ENCODE measurements around the gene TREH. TPM values are rescaled to one million over a fixed set of nuclear protein-coding genes. Genes with fewer than 3 reads are reported as not detected.

Gene TREH
- total and polyA plus RNA-seq, 2 experiments from 2014 or later = 0.06 TPM; not detected in 1

DNA sequence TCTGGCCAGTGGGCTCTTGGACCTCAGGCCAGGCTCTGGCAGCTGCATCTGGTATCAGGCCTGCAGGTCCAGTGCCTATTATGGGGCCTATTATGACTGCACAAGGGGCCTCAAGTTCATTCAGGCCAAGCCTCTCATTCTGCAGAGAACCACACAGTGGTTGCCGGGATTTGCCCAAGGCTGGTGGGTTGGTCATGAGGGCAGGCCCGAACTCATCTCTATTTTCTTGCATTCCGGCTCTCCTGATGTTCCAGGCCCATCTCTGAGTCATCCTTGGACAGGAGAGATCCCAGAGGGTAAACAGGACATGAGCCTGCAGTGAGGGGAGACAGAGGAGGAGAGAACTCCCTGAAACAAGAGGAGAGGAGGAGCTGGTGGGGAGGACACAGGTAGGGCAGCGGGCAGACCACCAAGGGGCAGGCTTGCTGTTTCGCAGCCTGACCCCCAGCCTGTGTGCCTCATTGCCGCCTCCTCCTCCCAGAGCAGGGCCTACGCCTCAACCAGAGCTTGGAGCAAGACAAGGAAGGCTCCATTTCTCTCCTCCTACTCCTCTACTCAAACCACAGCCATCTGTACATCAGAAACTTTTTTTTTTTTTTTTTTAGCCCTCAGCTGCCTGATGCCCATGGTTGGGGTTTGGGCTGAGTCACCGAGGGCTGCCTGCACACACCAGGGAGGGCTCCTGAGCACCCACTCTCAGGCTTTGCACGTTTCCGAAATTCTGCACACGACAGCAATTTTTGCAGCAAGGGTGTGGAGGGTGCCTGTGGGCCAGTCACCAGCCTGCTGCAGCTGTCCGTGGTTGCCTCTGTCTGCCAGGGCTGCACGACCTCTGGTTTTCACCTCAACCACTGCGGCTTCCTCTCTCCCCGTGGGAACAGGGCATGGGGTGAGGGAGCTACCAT is 12.7 kb upstream of the TREH start:
- H3F3A ChIP-seq (ENCODE audit: insufficient read depth) = no peaks in the 10 kb centered on the region
- H3K27me3 ChIP-seq (replicated peaks; ENCODE audit: insufficient read depth) = no peaks in the 10 kb centered on the region
- in situ Hi-C loops (cut with MboI) = loop anchor here (10.0 kb wide), 1 partner anchor 253 kb away; no protein-coding TSS in a partner anchor
- H3K4me1 ChIP-seq (ENCODE audit: insufficient read depth) = 0 out of 2 replicates have a peak, but pooled peaks cover 6% of the 10 kb centered on the region
- no peak overlapping the region for H3K4me2 ChIP-seq (ENCODE audit: unreplicated experiment)
- peak; percentile 60 for DNase-seq
- peak overlapping the region; percentile 18; the same call in 1 of the 2 replicates for H2AFZ ChIP-seq
- H3K36me3 ChIP-seq (ENCODE audit: low read depth) = no peaks in the 10 kb centered on the region
- H3K9me3 ChIP-seq (ENCODE audit: low read depth) = no peaks in the 10 kb centered on the region
- H3K9me2 ChIP-seq (ENCODE audit: insufficient read depth) = no peaks in the 10 kb centered on the region
- no peak for TF ChIP-seq EZH2phosphoT487 (IDR thresholded peaks at IDR 0.05; ENCODE audit: insufficient read depth, low read depth)
- TF ChIP-seq EZH2 (IDR thresholded peaks at IDR 0.05; ENCODE audit: insufficient read depth, poor library complexity, severe bottlenecking) = no peak
- H3K9ac ChIP-seq = no peak overlapping the region
- no peak overlapping the region for H3K4me3 ChIP-seq
- WGBS, 2 experiments (ENCODE audit: low coverage in 1 of 2, low lambda C conversion rate in 2 of 2, missing lambda C conversion rate in 2 of 2) = 76 to 79% methylated on average over 15 of the region's 15 CpGs
- H4K20me1 ChIP-seq (ENCODE audit: insufficient read depth) = no peaks in the 10 kb centered on the region
- H3K79me2 ChIP-seq (ENCODE audit: insufficient read depth) = no peaks in the 10 kb centered on the region
- H3K27ac ChIP-seq = no peak overlapping the region

DNA sequence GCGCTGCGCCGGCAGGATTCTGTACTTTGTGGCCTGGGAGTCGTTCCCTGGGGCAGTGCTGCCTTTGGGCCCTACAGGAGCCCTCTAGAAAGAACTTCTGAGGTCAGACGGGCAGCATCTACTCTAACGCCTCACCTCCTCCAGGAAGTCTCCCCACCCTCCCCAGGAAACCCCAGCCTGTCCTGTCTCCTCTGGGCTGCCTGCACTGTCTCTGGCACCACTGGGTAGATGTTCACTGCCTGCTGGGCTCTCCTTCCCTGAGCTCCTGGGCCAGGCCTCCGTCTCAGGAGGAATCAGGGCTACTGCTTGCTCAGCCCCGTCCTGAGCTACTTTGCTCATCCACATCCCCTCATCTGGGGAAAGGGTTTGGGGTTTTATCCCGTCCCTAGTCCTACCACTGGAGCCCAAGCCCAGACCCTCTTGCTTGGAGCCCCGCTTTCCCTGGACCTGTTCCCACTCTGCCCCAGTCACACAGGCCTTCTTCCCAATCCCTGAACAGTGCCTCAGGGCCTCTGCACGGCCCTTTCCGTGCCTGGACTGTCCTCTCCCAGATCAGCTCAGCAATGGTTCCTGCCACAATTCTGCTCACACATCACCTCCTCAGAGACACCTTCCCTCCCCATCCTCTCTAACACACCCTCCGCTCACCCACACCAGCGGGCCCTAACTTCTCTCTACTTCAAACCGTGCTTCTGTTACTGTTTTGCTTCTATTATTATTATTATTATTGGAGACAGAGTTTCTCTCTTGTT is 11.3 kb upstream of the TREH start:
- Histone ChIP-seq H4K20me1 (ENCODE audit: insufficient read depth) (no peaks in the 10 kb centered on the region), H3K79me2 (ENCODE audit: insufficient read depth) (no peaks in the 10 kb centered on the region), H3K27me3 (replicated peaks; ENCODE audit: insufficient read depth) (no peaks in the 10 kb centered on the region), H3K4me3 (no peak overlapping the region), H3K27ac (no peak overlapping the region), H3K9ac (no peak overlapping the region), H3K9me2 (ENCODE audit: insufficient read depth) (no peaks in the 10 kb centered on the region), H3K9me3 (ENCODE audit: low read depth) (no peaks in the 10 kb centered on the region), H3K4me2 (ENCODE audit: unreplicated experiment) (no peak overlapping the region), H2AFZ (peak overlapping the region; percentile 75), H3K4me1 (ENCODE audit: insufficient read depth) (0 out of 2 replicates have a peak, but pooled peaks cover 6% of the 10 kb centered on the region), H3K36me3 (ENCODE audit: low read depth) (no peaks in the 10 kb centered on the region), H3F3A (ENCODE audit: insufficient read depth) (no peaks in the 10 kb centered on the region)
- TF ChIP-seq EZH2phosphoT487 (IDR thresholded peaks at IDR 0.05; ENCODE audit: insufficient read depth, low read depth) (no peak), EZH2 (IDR thresholded peaks at IDR 0.05; ENCODE audit: insufficient read depth, poor library complexity, severe bottlenecking) (no peak)
- no peak for DNase-seq
- in situ Hi-C loops (cut with MboI) = loop anchor here (10.0 kb wide), 1 partner anchor 254 kb away; no protein-coding TSS in a partner anchor
- 78 to 79% methylated on average over 12 to 15 of the region's 15 CpGs for WGBS, 2 experiments (ENCODE audit: low coverage in 1 of 2, low lambda C conversion rate in 2 of 2, missing lambda C conversion rate in 2 of 2)

GRCh38 chr11:118689852-118690552 is 10.6 kb upstream of the TREH start:
- peak overlapping the region; percentile 75 for H2AFZ ChIP-seq
- peak; percentile 95 for DNase-seq
- H3K9me2 ChIP-seq (ENCODE audit: insufficient read depth) = no peaks in the 10 kb centered on the region
- H3K27me3 ChIP-seq (replicated peaks; ENCODE audit: insufficient read depth) = no peaks in the 10 kb centered on the region
- WGBS, 2 experiments (ENCODE audit: low coverage in 1 of 2, low lambda C conversion rate in 2 of 2, missing lambda C conversion rate in 2 of 2) = 5 to 6% methylated on average over 28 of the region's 30 CpGs
- no peaks in the 10 kb centered on the region for H3K79me2 ChIP-seq (ENCODE audit: insufficient read depth)
- H3K9me3 ChIP-seq (ENCODE audit: low read depth) = no peaks in the 10 kb centered on the region
- no peaks in the 10 kb centered on the region for H3F3A ChIP-seq (ENCODE audit: insufficient read depth)
- peak overlapping the region; percentile 86 for H3K4me2 ChIP-seq (ENCODE audit: unreplicated experiment)
- no peaks in the 10 kb centered on the region for H3K36me3 ChIP-seq (ENCODE audit: low read depth)
- peak overlapping the region; percentile 38; the same call in 1 of the 2 replicates for H3K27ac ChIP-seq
- H3K4me3 ChIP-seq = peak overlapping the region; percentile 68
- TF ChIP-seq EZH2 (IDR thresholded peaks at IDR 0.05; ENCODE audit: insufficient read depth, poor library complexity, severe bottlenecking) (no peak), EZH2phosphoT487 (IDR thresholded peaks at IDR 0.05; ENCODE audit: insufficient read depth, low read depth) (no peak)
- no peaks in the 10 kb centered on the region for H4K20me1 ChIP-seq (ENCODE audit: insufficient read depth)
- H3K4me1 ChIP-seq (ENCODE audit: insufficient read depth) = 0 out of 2 replicates have a peak, but pooled peaks cover 6% of the 10 kb centered on the region
- H3K9ac ChIP-seq = peak overlapping the region; percentile 56
- in situ Hi-C loops (cut with MboI) = loop anchor here (10.0 kb wide), 1 partner anchor 255 kb away; no protein-coding TSS in a partner anchor

GRCh38 chr11:118689503-118689851 is 10.0 kb upstream of the TREH start:
- no peaks in the 10 kb centered on the region for H3K9me3 ChIP-seq (ENCODE audit: low read depth)
- no peak overlapping the region for H3K9ac ChIP-seq
- no peaks in the 10 kb centered on the region for H3K27me3 ChIP-seq (replicated peaks; ENCODE audit: insufficient read depth)
- no peak for DNase-seq
- H4K20me1 ChIP-seq (ENCODE audit: insufficient read depth) = no peaks in the 10 kb centered on the region
- no peaks in the 10 kb centered on the region for H3K79me2 ChIP-seq (ENCODE audit: insufficient read depth)
- WGBS, 2 experiments (ENCODE audit: low coverage in 1 of 2, low lambda C conversion rate in 2 of 2, missing lambda C conversion rate in 2 of 2) = 25 to 45% methylated on average over 2 to 6 of the region's 9 CpGs
- no peak overlapping the region for H3K27ac ChIP-seq
- no peaks in the 10 kb centered on the region for H3K36me3 ChIP-seq (ENCODE audit: low read depth)
- H2AFZ ChIP-seq = peak overlapping the region; percentile 75; the same call in 1 of the 2 replicates
- no peaks in the 10 kb centered on the region for H3K9me2 ChIP-seq (ENCODE audit: insufficient read depth)
- H3F3A ChIP-seq (ENCODE audit: insufficient read depth) = no peaks in the 10 kb centered on the region
- H3K4me1 ChIP-seq (ENCODE audit: insufficient read depth) = 0 out of 2 replicates have a peak, but pooled peaks cover 6% of the 10 kb centered on the region
- 0 out of 2 replicates have a peak overlapping the region, but pooled peaks have one; percentile 68 for H3K4me3 ChIP-seq
- TF ChIP-seq EZH2phosphoT487 (IDR thresholded peaks at IDR 0.05; ENCODE audit: insufficient read depth, low read depth) = no peak
- TF ChIP-seq EZH2 (IDR thresholded peaks at IDR 0.05; ENCODE audit: insufficient read depth, poor library complexity, severe bottlenecking) = no peak
- H3K4me2 ChIP-seq (ENCODE audit: unreplicated experiment) = no peak overlapping the region
- in situ Hi-C loops (cut with MboI) = no loop called here

All from GM23248 (cell line).